Measurements from ENCODE around the gene KIAA0825. TPM values are rescaled to one million over a fixed set of nuclear protein-coding genes. Genes with fewer than 3 reads are reported as not detected.

The KIAA0825 gene
- total RNA-seq, 1 donor from 2014 or later, result 0.99 TPM

DNA sequence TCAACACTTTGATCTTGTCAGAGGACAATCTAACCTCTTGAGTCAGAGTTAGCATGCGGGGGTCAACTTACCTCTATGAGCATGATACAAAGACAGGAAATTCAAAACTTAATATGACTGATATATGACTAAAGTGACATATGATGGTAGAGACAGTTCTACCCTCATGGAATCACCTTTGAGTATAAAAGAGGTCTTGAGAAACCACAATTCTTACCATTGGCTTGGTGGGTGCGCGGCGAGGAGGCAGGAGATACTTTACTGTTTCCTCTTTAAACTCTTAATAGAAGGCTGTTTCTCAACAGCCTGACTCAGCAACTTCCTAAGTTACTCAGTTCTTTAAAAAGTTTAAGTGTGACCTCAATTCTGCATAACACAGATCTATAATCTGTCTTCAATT, 372.8 kb downstream of the KIAA0825 start:
- DNase-seq (ENCODE audit: low read depth, low spot score), result no peak

DNA sequence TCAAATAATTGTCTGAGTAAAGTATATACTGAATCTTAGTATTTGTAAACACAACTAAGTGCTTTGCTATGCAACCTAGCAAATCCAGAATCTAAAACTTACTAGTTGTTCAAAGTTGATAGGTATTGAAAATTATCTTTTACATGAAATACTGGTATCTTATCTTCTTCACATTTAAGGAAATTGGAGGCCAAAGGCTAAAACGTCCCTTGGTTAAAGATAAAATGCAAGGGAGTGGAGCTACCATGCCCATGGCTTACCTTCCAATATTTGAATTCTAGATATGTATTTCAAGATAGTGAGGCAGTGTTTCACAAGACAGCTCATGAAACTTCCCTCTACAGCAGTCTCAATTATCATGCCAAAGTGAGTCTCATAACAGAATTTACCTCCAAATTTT, 373.5 kb downstream of the KIAA0825 start:
- no peak for DNase-seq (ENCODE audit: low read depth, low spot score)

DNA sequence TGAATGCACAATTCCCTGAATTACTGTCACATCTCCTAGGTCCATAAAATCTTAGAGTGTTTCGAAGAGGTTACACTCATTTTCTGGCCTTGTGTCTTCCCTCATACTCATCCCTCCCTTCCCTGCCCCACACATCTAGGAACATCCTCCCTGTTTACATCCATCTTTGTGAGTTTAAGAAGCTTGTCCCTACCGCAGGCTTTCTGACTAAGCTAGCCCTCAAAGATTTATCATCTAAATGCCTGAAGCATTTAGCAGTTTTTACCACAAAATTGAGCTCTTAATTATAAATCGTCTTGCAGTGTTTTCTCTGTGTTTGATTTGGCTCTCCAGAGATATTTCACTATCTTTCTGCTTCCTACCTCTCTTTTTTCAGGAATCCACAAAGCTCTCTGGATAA, 374.8 kb downstream of the KIAA0825 start:
- no peak for DNase-seq (ENCODE audit: low read depth, low spot score)

DNA sequence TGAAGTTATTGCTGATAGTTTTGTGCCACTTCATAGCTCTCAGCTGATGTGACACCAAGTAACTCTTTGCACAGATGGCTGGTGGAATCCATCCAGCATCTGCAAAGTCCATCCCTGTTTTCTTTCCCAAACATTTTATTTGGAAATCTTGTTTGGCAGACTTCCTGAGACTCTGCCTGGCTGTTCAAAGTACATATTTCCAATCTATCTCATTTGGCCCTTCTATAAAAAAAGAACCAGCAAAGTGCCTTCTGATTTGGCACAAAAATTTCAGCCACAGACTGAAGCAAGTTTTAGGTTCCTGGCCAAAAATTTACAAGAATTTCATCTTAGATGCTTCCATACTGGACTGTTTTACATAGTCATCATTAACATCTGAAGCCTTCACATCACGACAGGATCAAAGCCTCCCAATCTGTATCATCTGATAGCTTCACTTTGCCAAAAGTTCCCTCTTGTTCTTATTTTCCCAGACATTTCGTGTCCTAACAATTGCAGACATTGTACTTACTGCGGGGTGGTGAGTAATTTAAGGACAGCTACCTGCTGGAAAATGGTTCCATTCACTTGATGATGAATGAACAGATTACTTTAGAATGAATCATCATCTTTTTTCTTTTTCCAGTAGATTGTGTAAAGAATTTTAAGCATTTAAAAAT, 377.3 kb downstream of the KIAA0825 start:
- no peak for DNase-seq (ENCODE audit: low read depth, low spot score)

DNA sequence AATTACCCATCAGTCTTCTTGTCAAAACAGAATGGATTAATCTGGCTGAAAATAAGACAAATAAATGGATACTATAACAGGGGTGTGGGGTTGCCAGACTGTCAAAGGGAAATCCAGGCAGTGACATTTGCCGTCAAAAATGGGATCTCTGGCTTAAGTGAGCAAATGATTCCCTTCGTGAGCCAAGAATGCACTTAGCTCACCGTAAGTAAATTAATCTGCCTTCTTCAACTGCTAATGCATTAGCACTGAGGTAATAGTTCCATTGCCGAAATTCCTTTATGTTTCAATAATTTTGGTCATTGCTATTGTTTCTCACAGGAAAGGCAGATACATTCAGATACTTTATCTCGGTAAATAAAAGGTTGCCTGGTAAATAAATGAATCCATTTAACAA, 377.8 kb downstream of the KIAA0825 start:
- DNase-seq (ENCODE audit: low read depth, low spot score), result no peak

DNA sequence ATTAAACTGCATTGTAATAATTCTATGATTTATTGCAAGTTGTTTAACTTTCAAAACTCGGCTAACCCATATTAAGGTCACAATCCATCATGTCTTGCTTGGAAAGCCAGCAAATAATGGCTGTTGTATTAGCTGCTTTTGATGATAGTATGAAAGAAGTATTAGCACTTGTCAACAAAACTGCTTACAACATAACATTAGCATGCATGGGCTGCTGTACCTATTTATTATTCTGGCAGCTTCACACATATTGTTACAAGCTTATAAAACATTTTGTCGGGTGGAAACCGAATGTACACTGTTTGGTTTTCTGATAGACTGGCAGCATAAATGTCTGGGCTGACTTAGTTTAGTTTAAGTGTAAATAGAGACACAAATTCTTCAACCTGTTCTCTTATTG, 378.3 kb downstream of the KIAA0825 start:
- no peak for DNase-seq (ENCODE audit: low read depth, low spot score)

DNA sequence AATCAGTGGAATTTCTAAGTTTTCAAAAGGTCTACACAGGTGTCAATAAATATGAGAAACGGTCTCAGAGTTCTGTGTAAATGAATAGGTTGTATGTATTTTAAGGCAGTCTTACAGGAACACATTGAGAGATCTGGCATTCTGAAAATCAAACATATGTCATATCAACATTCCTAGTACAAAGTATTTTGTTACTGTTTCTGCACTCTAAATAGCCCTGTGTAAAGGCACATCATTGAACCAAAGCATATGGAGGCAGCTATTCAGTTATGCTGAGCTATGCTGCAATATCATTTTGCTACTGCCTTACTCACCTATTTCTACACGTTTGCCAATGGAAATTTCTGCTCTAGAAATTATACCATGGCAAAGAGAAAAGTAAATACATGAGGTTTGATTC, 379.1 kb downstream of the KIAA0825 start:
- no peak for DNase-seq (ENCODE audit: low read depth, low spot score)

DNA sequence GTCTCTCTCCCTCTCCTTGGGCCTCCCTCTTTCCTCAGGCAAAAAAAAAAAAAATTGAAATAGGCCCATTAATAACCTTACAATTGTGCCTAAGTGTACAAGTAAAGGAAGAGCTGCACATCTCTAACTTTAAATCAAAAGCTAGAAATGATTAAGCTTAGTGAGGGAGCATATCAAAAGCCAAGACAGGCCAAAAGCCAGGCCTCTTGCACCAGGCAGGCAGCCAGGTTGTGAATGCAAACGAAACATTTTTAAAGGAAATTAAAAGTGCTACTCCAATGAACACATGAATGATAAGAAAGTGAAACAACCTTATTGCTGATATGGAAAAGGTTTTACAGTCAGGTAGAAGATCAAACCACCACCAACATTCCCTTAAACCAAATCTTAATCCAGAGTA, 383.4 kb downstream of the KIAA0825 start:
- no peak for DNase-seq (ENCODE audit: low read depth, low spot score)

DNA sequence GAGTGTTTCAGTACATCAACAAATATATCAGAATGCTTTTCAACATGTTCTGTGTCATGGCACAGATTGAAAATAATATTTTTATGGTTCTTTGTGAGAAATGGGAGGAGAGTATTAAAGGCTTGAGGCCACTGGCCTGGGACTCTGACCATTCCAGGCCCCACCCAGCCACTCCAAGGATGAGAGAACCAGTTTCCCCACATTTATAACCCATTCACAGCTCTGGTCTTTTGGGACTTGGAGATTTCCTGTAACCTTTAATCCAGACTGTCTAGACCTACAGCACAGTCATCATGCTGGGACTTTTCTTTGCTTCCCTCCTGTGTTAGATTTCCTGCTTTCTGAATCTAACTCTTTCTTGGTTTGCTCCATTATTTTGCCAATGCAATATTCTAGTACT, 389.6 kb downstream of the KIAA0825 start:
- no peak for DNase-seq (ENCODE audit: low read depth, low spot score)

DNA sequence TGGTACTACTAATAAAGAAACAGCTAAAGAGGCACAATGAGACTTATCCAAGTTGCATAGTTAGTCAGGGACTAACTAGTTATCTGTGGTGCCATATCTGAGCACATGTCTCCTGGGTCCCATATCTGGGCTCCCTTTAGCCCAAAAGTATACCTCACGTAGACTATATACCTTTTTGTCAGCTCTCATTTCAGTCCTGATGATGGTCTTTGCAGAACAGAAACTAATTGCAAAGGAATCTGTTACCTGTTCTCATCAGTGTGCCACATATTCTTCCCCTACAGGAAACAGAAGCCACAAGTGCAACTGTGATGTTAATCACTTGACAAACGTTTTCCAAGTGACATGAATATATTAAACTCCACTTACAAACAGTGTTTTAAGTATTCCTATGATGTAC, 395.2 kb downstream of the KIAA0825 start:
- DNase-seq (ENCODE audit: low read depth, low spot score), result no peak

DNA sequence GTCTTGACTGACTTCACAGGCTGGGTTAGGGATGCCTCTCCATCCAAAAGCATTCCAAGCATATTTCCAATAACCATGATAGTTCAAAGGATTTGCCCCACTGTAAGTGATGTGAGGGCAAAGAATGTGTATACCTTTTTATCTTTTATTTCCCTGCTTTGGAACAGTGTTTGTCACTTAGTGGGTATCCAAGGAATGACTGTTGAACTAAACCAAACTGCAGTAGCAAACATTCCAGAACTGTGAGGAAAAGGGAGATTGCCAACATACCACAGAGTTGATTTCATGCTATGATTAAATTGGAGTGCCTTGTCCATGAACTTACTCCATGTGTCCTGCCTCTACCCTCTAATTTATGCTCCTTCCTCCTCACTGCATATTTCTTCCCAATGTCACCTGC, 400.0 kb downstream of the KIAA0825 start:
- no peak for DNase-seq (ENCODE audit: low read depth, low spot score)

DNA sequence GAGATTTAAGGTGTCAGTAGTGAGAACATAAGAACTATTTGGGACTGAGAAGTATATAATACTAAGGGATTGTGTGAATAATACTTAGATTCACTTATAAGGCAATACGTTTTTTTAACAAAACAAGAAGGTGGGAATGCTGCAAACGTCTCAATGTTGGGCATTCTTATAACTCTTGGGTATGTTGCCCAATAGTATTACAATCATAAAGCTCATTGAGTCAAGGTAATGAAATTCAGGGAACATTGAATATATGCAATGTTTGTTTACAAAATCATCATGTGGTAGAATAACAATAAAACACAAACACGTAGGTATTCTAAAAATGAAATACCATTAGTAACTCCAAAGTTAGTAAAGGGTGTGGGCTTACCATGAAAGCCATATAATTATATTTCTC, 400.7 kb downstream of the KIAA0825 start:
- no peak for DNase-seq (ENCODE audit: low read depth, low spot score)

DNA sequence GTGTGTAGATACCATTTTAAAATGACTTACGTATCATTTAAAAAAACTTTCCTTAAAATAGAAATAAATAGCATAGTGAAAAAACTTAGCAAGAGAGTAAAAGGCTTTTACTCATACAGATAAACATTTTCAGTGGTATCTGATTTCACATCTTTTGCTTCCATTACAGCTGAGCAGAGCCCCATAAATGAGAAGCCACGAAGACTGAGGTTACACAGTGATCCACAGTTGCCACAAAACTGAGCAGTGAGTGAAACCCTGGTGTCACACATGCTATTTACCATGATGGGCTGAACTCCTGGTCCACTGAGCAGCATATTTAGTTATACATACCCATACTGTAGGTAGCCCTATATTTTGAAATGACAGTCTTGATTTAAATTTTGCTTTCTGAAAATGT, 401.2 kb downstream of the KIAA0825 start:
- DNase-seq (ENCODE audit: low read depth, low spot score), result no peak

DNA sequence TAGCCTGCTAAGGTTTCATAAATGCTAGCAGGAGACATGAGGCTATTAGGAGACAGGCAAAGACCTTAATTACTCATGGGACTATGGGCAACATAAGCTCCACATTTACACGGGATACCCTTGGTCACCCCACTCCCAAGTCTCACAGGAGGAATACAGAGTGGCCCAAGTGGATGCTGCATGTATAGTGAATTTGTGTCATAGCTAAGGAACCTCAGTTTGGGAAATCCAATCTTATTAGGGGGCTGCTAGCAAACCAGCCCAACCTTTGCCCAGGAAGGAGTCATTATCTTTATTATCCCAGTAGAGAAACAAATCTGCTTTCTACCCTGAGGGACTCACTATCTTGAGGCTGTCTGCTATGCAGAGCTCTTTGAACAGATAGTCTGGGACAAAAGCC, 405.9 kb downstream of the KIAA0825 start:
- DNase-seq (ENCODE audit: low read depth, low spot score), result no peak

DNA sequence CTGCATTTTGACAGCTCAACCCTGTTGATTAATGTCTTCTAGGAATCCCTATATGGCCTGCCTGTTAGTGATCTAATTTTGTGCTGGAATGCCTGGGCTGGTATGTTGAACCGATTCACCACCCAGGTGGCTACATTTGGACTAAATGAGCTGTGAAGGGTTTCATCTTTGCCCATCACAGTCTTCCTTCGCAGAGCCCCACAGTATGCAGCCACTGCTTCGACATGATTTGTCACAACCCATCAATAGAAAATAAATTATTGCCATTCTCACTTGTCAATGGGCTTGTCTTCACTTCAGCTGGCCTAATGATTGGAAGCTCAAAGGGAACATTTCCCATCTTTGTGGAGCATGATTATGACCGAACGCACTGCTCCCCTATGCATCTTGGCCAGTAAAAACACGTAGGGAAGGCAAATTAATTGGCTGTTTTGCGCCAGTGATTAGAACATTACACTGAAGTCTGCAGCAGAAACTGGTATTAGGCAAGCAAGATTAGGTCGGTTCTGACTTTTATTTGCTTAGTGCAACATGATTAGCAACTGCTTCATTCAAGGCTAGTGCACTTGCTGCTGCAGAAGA, 408.5 kb downstream of the KIAA0825 start:
- DNase-seq (ENCODE audit: low read depth, low spot score), result no peak

DNA sequence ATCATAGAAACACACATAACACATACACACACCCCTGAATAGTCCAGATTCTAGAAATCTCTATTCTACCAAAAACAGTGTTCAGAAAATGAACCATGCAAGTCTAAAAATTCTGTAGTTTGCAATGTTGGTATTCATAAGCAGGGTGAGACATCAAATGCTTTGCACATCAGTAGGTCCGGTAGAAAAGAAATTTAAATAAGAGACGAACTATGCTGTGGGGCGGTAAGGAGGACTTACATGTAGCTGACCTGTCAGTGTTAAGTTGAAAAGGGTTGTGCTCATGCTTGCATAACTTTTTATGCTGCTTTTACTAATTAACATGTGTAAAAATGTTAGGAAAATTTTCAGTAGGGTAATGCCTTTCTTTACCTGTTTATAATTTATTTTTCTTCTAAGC, 409.1 kb downstream of the KIAA0825 start:
- DNase-seq (ENCODE audit: low read depth, low spot score), result no peak

DNA sequence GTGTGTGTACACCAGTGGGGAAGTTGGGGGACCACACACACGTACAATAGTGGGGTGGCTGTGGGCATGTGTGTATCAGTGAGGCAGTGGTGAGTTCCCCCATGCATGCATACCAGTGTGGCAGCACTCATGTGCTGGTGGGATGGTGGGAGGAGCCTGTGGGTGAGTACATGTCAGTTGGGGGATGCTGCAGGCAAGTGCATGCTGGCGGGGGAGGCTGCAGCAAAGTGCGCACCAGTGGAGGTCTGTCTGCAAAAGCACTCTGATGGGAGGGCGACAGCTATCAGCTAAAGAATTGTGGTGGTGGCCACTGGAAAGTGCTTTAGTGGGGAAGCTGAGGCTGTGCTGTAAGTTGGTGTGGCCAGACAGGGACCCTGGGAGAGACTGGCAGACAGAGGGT, 418.8 kb downstream of the KIAA0825 start:
- DNase-seq (ENCODE audit: low read depth, low spot score), result no peak

DNA sequence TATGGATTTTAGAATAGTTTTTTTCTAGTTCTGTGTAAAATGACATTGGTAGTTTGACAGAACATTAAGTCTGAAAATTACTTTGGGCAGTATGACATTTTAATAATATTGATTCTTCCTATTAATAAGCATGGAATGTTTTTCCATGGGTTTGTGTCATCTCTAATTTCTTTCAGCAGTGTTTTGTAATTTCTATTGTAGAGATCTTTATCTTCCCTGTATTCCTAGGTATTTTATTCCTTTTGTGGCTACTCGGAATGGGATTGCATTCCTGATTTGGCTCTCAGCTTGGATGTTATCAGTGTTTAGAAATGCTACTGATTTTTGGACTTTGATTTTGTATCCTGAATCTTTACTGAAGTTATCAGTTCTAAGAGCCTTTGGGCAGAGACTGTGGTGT, 420.4 kb downstream of the KIAA0825 start:
- no peak for DNase-seq (ENCODE audit: low read depth, low spot score)

DNA sequence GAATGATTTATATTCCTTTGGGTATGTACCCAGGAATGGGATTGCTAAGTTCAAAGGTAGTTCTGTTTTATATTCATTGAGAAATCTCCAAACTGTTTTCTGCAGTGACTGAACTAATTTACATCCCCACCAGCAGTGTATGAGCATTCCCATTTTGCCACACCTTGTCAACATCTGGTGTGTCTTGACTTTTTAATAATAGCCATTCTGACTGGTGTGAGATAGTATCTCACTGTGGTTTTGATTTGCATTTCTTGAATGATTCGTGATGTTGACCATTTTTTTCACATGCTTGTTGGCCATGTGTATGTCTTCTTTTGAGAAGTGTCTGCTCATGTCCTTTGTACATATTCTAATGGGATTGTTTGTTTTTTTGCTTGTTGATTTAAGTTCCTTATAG, 421.5 kb downstream of the KIAA0825 start:
- DNase-seq (ENCODE audit: low read depth, low spot score), result no peak

DNA sequence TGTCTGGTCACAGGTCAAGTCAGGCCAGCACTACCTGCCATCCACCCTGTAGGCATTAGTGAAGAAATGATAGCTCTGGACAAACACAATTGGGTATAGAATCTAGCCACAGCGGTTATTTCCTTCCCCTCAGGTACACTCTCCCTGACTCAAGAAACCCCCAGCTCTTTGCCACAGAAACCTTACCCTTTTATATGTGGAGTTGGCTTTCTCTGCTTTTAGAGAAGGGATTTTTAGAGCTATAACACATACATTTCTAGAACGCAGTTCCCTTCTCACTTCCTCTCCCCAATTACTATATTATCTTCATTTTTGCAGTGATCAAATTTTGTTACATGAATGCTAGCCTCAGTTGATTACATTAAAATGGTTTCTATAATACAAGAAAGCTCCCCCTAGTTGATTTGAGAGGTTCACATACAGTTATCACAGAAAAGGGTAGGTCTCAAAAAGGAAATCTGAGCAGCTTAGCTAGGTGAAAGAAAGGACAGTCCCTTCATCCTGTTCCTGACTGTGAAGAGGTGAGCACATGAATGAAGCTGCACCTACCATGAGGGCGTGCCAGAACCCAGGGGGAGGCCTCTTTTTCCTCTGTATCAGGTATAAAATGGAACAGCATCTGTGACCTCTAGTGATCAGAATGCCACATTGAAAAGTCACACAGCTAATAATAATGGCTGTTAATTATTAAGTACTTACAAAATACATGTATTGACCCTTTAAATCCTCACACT, 425.6 kb downstream of the KIAA0825 start:
- no peak for DNase-seq (ENCODE audit: low read depth, low spot score)

DNA sequence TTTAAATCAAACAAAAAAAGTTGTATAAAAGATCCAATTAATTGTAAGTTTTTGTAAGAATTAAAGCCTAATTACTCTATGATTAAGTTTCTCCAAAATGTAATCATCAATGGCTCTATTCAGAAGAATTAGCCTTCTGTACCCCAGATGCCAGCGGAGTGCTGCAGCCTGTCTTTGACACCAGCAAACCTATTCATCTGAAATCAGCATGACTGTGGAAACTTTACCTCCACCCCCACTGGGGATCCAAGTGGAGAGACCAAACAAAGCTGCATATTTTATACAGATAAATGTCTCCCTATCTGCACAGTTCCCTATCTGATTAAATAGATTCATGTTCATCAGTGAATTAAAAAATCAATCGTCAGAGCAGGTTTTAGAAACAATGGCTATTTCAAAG, 426.8 kb downstream of the KIAA0825 start:
- DNase-seq (ENCODE audit: low read depth, low spot score), result no peak

DNA sequence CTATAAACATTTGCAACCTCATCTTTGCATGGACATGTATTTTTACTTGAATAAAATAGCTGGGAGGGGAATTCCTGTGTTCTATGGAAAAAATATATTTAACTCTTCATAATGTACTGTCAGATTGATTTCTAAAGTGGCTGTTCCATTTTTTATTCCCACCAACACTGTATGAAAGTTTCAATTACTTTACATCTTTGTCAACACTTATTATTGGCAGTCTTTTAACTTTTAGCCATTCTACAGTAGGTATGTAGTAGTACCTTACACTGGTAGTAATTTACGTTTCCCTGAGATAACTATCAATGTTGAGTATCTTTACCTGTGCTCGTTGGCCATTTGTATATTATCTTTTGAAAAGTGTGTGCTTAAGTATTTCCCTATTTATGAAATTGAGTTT, 429.7 kb downstream of the KIAA0825 start:
- DNase-seq (ENCODE audit: low read depth, low spot score), result no peak

DNA sequence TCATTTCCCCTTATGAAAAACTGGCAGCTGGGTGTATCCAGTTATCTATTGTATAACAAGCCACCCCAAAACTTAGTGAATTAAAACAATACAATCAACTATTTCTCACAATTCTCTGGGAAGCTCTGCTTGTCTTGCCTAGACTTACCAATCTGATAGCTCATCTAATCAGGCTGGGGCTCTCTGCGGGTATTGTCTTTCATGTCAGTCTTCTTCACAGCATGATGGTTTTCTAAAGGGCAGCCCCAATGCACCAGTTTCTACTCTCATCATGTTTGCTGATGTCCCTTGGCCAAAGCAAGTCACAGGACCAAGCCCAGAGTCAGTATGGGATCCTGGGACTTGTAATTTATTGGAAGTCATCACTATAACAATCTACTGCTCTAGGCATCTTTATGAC, 433.5 kb downstream of the KIAA0825 start:
- no peak for DNase-seq (ENCODE audit: low read depth, low spot score)
